Dendritic cell treated with granulocyte-macrophage colony-stimulating factor and Interleukin-4, amounts not matched to agents 40 ng/mL and 50 ng/mL, for 4 days (primary cell): ENCODE measurements around the gene WFDC10B.
"Not testable (repeated sequence)": the region's sequence is repeated elsewhere in the genome, so short reads cannot be mapped to it uniquely, and the experiment has no call there.

ENCODE experiments used
- H3K27ac Mint-ChIP-seq: one replicate; pipeline ENCODE4 v1.8.0; 2022; ENCODE audit warnings: mild to moderate bottlenecking, mixed read lengths
- H3K27me3 Mint-ChIP-seq: one replicate; pipeline ENCODE4 v1.8.0; 2022; ENCODE audit warnings: mild to moderate bottlenecking, mixed read lengths
- H3K36me3 Mint-ChIP-seq: one replicate; pipeline ENCODE4 v1.8.0; 2022; ENCODE audit warnings: low read depth, mixed read lengths
- H3K4me1 Mint-ChIP-seq: one replicate; pipeline ENCODE4 v1.8.0; 2022; ENCODE audit warnings: low read depth, mixed read lengths
- H3K4me3 Mint-ChIP-seq: one replicate; pipeline ENCODE4 v1.8.0; 2022; ENCODE audit warnings: mild to moderate bottlenecking, moderate library complexity, mixed read lengths
- H3K9me3 Mint-ChIP-seq: one replicate; pipeline ENCODE4 v1.8.0; 2022; ENCODE audit warnings: mixed read lengths
- intact Hi-C: fragments of 100-400 bp; cut with micrococcal nuclease; formaldehyde crosslinking; loops from one replicate; pipeline ENCODE4 v1.15.0; 2022

WFDC10B gene

GRCh38 chr20:45693346-45693745, 11.5 kb downstream of the WFDC10B start:
- H3K27ac Mint-ChIP-seq, H3K4me3 Mint-ChIP-seq, H3K9me3 Mint-ChIP-seq, H3K4me1 Mint-ChIP-seq, H3K36me3 Mint-ChIP-seq, intact Hi-C loops, H3K27me3 Mint-ChIP-seq: not testable (repeated sequence)

DNA sequence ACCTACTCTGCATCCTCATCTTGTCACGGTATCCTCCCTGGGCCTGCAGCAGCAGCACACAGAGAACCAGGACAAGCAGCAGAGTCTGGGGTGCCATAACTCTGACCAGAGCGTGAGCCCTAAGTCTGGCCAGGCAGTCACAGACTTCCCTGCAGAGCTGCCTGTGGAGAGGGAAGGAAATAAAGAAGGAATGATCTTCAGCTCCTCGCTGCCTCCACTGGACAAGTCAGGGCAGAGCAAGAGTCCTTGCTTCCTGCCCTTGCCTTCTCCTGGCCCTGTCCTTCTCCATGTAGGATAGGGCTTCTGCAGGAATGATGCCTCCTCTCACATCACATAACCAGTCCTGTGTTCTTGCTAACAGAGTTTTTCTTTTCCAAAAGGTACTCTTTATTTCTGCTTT, 18.9 kb downstream of the WFDC10B start:
- no peaks in the 10 kb centered on the region for H3K4me1 Mint-ChIP-seq
- no peak overlapping the region for H3K4me3 Mint-ChIP-seq
- intact Hi-C loops, result no loop called here
- no peaks in the 10 kb centered on the region for H3K36me3 Mint-ChIP-seq
- H3K27ac Mint-ChIP-seq, result no peak overlapping the region
- no peaks in the 10 kb centered on the region for H3K9me3 Mint-ChIP-seq
- peaks cover 6% of the 10 kb centered on the region for H3K27me3 Mint-ChIP-seq

DNA sequence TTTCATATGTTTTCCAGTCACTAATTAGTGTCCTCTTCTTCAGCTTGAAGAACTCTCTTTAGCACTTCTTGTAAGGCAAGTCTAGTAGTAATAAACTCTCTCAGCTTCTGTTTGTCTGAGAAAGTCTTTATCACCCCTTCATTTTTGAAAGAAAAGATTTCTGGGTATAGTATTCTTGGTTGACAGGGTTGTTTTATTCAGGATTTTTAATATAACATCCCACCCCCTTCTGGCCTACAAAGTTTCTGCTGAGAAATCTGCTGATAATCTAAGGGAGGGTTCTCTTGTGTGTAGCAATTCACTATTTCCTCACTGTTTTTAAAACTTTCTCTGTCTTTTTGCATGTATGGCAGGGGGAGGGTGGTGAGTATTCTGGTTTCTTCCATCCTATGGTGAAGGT, 25.2 kb downstream of the WFDC10B start:
- intact Hi-C loops, result no loop called here
- H3K27ac Mint-ChIP-seq, result no peak overlapping the region
- H3K36me3 Mint-ChIP-seq, result no peaks in the 10 kb centered on the region
- H3K4me1 Mint-ChIP-seq, result no peaks in the 10 kb centered on the region
- no peak overlapping the region for H3K4me3 Mint-ChIP-seq
- H3K27me3 Mint-ChIP-seq, result peaks cover 4% of the 10 kb centered on the region
- peaks cover 23% of the 10 kb centered on the region for H3K9me3 Mint-ChIP-seq

DNA sequence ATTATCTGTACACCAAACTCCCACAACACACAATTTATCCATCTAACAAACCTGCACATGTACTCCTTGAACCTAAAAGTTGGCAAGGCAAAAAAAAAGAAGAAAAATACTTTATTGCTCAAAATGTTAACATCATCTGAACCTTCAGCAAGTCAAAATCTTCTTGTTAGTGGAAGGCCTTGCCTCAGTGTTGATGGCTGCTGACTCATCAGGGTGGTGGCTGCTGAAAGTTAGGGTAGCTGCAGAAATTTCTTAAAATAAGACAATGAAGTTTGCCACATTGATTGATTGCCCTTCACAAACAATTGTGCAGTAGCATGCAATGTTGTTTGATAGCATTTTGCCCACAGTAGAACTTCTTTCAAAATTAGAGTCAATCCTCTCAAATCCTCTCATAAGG, 32.1 kb downstream of the WFDC10B start:
- Mint-ChIP-seq H3K36me3 (no peaks in the 10 kb centered on the region), H3K27me3 (peaks cover 24% of the 10 kb centered on the region), H3K4me1 (no peaks in the 10 kb centered on the region), H3K4me3 (no peak overlapping the region), H3K9me3 (no peaks in the 10 kb centered on the region), H3K27ac (no peak overlapping the region)
- intact Hi-C loops, result no loop called here

GRCh38 chr20:45670139-45670538, 34.7 kb downstream of the WFDC10B start, which contains the start of gene WFDC11:
Gene WFDC11 (minus strand): TSS chr20:45670239. CDS start chr20:45650600, 19,639 bp downstream.
- H3K36me3 Mint-ChIP-seq, result no peaks in the 10 kb centered on the region
- peaks cover 22% of the 10 kb centered on the region for H3K27me3 Mint-ChIP-seq
- no peaks in the 10 kb centered on the region for H3K9me3 Mint-ChIP-seq
- no peak within 1 kb of the TSS for H3K4me3 Mint-ChIP-seq
- no peaks in the 10 kb centered on the region for H3K4me1 Mint-ChIP-seq
- intact Hi-C loops, result no loop called here
- no peak within 1 kb of the TSS for H3K27ac Mint-ChIP-seq

DNA sequence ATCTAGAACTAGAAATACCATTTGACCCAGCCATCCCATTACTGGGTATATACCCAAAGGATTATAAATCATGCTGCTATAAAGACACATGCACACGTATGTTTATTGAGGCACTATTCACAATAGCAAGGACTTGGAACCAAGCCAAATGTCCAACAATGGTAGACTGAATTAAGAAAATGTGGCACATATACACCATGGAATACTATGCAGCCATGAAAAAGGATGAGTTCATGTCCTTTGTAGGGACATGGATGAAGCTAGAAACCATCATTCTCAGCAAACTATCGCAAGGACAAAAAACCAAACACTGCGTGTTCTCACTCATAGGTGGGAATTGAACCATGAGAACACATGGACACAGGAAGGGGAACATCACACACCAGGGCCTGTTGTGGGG, 47.8 kb downstream of the WFDC10B start:
- H3K4me3 Mint-ChIP-seq, H3K27me3 Mint-ChIP-seq, H3K9me3 Mint-ChIP-seq, intact Hi-C loops, H3K4me1 Mint-ChIP-seq, H3K36me3 Mint-ChIP-seq, H3K27ac Mint-ChIP-seq: not testable (repeated sequence)

- H3K4me1 Mint-ChIP-seq, H3K27me3 Mint-ChIP-seq, H3K27ac Mint-ChIP-seq, H3K4me3 Mint-ChIP-seq, H3K36me3 Mint-ChIP-seq, H3K9me3 Mint-ChIP-seq, intact Hi-C loops: not testable (repeated sequence)
Observed at GRCh38 chr20:45651726-45652125, 53.1 kb downstream of the WFDC10B start.

- Mint-ChIP-seq H3K27ac (no peak overlapping the region), H3K4me1 (no peaks in the 10 kb centered on the region), H3K27me3 (peaks cover 5% of the 10 kb centered on the region), H3K4me3 (no peak overlapping the region), H3K9me3 (no peaks in the 10 kb centered on the region), H3K36me3 (no peaks in the 10 kb centered on the region)
- intact Hi-C loops, result no loop called here
Observed at GRCh38 chr20:45649312-45649863, 55.4 kb downstream of the WFDC10B start.

DNA sequence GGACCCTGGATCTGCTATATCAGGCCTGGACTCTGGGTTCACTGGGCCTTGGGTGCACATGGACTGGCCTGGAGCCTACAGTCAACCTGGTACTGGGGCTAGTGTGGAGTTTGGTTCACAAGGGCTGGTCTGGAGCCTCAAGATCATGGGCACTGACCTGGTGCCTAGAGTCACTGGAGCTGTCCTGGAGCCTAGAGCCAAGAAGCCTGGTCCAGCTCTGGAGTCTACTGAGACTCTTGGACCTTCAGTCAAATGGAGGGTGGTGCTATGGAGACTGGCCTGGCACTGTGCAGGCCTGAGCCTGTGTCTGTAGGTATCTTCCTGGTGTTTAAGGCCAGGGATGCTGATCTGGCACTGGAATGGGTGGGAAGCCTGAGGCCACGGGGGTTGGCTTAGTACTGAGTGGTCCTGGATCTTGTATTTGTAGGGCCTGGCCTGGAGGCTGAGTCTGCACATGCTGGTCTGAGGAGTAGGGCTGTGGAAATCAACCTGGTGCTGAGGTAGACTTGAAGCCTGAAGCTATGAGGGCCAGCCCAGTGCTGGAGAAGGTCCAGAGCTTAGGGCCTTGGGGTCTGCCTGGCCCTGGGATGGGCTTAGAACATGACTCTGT, 57.3 kb downstream of the WFDC10B start:
- no peaks in the 10 kb centered on the region for H3K4me1 Mint-ChIP-seq
- H3K4me3 Mint-ChIP-seq, result no peak overlapping the region
- no peak overlapping the region for H3K27ac Mint-ChIP-seq
- intact Hi-C loops, result no loop called here
- peaks cover 9% of the 10 kb centered on the region for H3K27me3 Mint-ChIP-seq
- H3K9me3 Mint-ChIP-seq, result no peaks in the 10 kb centered on the region
- H3K36me3 Mint-ChIP-seq, result no peaks in the 10 kb centered on the region

GRCh38 chr20:45646875-45647274, 57.9 kb downstream of the WFDC10B start:
- intact Hi-C loops, result no loop called here
- H3K27me3 Mint-ChIP-seq, result peaks cover 9% of the 10 kb centered on the region
- no peak overlapping the region for H3K4me3 Mint-ChIP-seq
- H3K4me1 Mint-ChIP-seq, result no peaks in the 10 kb centered on the region
- no peaks in the 10 kb centered on the region for H3K9me3 Mint-ChIP-seq
- no peaks in the 10 kb centered on the region for H3K36me3 Mint-ChIP-seq
- no peak overlapping the region for H3K27ac Mint-ChIP-seq

- H3K9me3 Mint-ChIP-seq, intact Hi-C loops, H3K4me1 Mint-ChIP-seq, H3K4me3 Mint-ChIP-seq, H3K36me3 Mint-ChIP-seq, H3K27ac Mint-ChIP-seq, H3K27me3 Mint-ChIP-seq: not testable (repeated sequence)
Observed at GRCh38 chr20:45645869-45646268, 59.0 kb downstream of the WFDC10B start.

DNA sequence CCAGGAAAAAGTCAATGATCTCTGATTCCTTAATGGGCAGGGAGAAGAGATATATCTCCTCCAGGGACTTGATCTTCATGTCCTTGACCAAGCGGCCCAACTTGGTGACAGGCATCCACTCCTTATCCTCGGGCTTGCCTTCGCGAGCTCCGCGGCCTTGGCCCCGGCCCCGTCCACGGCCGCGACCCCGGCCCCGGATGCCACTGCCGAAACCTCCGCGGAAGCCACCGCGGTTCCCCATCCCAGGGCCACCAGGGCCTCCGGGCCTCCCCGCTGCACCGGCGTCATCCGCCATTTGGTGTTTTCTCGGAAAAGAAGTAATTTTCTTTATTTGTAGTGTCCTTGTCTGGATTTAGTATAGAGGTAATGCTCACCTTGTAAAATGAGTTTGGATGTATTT, 63.7 kb downstream of the WFDC10B start:
- H3K27ac Mint-ChIP-seq, H3K9me3 Mint-ChIP-seq, intact Hi-C loops, H3K36me3 Mint-ChIP-seq, H3K4me3 Mint-ChIP-seq, H3K4me1 Mint-ChIP-seq: not testable (repeated sequence)
- peaks cover 13% of the 10 kb centered on the region for H3K27me3 Mint-ChIP-seq

DNA sequence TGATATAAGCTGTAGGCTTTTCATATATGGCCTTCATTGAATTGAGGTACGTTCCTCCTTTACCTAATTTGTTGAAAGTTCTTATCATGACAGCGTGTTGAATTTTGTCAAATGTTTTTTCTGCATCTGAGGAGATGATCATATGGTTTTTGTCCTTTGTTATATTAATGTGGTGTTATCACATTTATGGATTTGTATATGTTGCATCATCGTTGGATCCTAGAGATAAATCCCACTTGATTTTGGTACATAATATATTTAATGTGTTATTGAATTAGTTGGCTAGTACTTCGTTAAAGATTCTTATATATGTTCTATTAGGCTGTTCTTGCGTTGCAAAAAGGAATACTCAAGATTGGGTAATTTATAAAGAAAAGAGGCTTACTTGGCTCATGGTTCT, 65.1 kb downstream of the WFDC10B start:
- Mint-ChIP-seq H3K27ac (no peak overlapping the region), H3K9me3 (no peaks in the 10 kb centered on the region), H3K27me3 (peaks cover 12% of the 10 kb centered on the region), H3K4me1 (no peaks in the 10 kb centered on the region), H3K4me3 (no peak overlapping the region), H3K36me3 (no peaks in the 10 kb centered on the region)
- intact Hi-C loops, result no loop called here

DNA sequence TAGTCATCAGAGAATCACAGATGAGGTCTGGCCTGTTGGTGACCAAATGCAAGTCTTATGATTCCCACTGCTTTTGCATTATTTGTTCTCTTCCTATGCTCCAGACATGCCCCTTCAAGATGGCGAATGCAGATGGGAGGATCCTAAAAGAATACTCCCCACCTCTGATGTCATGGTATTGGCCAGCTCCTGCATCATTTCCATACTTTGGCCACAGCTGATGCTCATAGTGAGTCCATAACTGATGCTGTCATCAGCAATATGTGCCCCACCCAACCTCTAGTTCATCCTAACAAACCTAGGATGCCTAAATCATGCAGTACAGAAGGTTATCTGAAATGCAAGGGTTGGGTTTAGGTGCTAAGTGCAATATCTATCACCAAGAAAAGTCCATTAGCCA, 68.3 kb downstream of the WFDC10B start:
- Mint-ChIP-seq H3K4me3 (no peak overlapping the region), H3K27ac (no peak overlapping the region), H3K36me3 (no peaks in the 10 kb centered on the region), H3K27me3 (peaks cover 6% of the 10 kb centered on the region), H3K4me1 (no peaks in the 10 kb centered on the region), H3K9me3 (no peaks in the 10 kb centered on the region)
- intact Hi-C loops, result no loop called here
